H1 (cell line): ENCODE results near the gene PCDH19.

Source experiments
- CEBPB ChIP-seq: IDR thresholded peaks from 2 replicates; pipeline ENCODE4 v1.6.1; 2012; ENCODE audit warnings: low read depth, low read length
- CHD1 ChIP-seq: IDR thresholded peaks from 2 replicates; pipeline ENCODE4 v1.6.1; 2012; ENCODE audit warnings: low read depth, low read length, improper control_type of control experiment
- CREB1 ChIP-seq: IDR thresholded peaks from 2 replicates; pipeline ENCODE4 v1.6.1; 2012; ENCODE audit warnings: inconsistent platforms
- EGR1 ChIP-seq: IDR thresholded peaks from 2 replicates; pipeline ENCODE4 v1.6.1; 2011; ENCODE audit warnings: low read depth, low read length, borderline replicate concordance
- POLR2A ChIP-seq, 2 experiments: IDR thresholded peaks; 1 replicate in 1 of 2; 2 replicates in 1 of 2; pipeline ENCODE4 v1.6.1; 2011; ENCODE audit warnings: low read depth in 2 of 2, low read length in 2 of 2, mild to moderate bottlenecking in 2 of 2; ENCODE audit errors: control extremely low read depth in 1 of 2
- POLR2AphosphoS5 ChIP-seq: IDR thresholded peaks from 2 replicates; pipeline ENCODE4 v1.6.1; 2011; ENCODE audit warnings: low read depth, low read length
- SAP30 ChIP-seq: fragments of 300-600 bp; sonication (generic); IDR thresholded peaks from 2 replicates; pipeline ENCODE4 v1.7.1; 2012; ENCODE audit warnings: low read length, moderate library complexity, mild to moderate bottlenecking, inconsistent platforms; ENCODE audit not compliant: insufficient read depth, insufficient replicate concordance
- TBP ChIP-seq: IDR thresholded peaks from 2 replicates; pipeline ENCODE4 v1.6.1; 2011; ENCODE audit warnings: low read depth, low read length, improper control_type of control experiment
- TCF12 ChIP-seq: IDR thresholded peaks from 2 replicates; pipeline ENCODE4 v1.6.1; 2011; ENCODE audit warnings: low read depth, mild to moderate bottlenecking, low read length
- ZNF274 ChIP-seq: IDR thresholded peaks from 2 replicates; pipeline ENCODE4 v1.7.0; 2012; ENCODE audit warnings: low read length, borderline replicate concordance; ENCODE audit errors: extremely low read depth
- TF ChIP-seq, protein P1 (sequence below): IDR thresholded peaks from 2 replicates; pipeline ENCODE4 v1.6.1; 2011; ENCODE audit warnings: low read length, improper control_type of control experiment
- TF ChIP-seq, protein P2 (sequence below): IDR thresholded peaks from 2 replicates; pipeline ENCODE4 v1.6.1; 2012; ENCODE audit warnings: inconsistent platforms
- TF ChIP-seq, protein P3 (sequence below), 3 experiments: IDR thresholded peaks; 1 replicate in 2 of 3; 2 replicates in 1 of 3; pipeline versions ENCODE4 v1.5.1 to v1.6.1; 2011; ENCODE audit warnings: low read length in 3 of 3, mild to moderate bottlenecking in 3 of 3, inconsistent platforms in 2 of 3, low read depth in 1 of 3, moderate library complexity in 1 of 3; ENCODE audit not compliant: insufficient read depth in 1 of 3; ENCODE audit errors: control extremely low read depth in 1 of 3

GRCh38 chrX:100424012-100424411, 13.9 kb upstream of the PCDH19 start:
- TF ChIP-seq, protein P1, sequence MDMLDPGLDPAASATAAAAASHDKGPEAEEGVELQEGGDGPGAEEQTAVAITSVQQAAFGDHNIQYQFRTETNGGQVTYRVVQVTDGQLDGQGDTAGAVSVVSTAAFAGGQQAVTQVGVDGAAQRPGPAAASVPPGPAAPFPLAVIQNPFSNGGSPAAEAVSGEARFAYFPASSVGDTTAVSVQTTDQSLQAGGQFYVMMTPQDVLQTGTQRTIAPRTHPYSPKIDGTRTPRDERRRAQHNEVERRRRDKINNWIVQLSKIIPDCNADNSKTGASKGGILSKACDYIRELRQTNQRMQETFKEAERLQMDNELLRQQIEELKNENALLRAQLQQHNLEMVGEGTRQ: no peak
- TF ChIP-seq POLR2AphosphoS5 (no peak), ZNF274 (no peak), TBP (no peak), SAP30 (no peak), POLR2A (IDR thresholded peaks at IDR 0.05; ENCODE audit: control extremely low read depth in 1 of 2, low read depth in 2 of 2, low read length in 2 of 2) (no peak), EGR1 (no peak), CREB1 (no peak), CEBPB (no peak), CHD1 (no peak), TCF12 (no peak)
- TF ChIP-seq, protein P2, sequence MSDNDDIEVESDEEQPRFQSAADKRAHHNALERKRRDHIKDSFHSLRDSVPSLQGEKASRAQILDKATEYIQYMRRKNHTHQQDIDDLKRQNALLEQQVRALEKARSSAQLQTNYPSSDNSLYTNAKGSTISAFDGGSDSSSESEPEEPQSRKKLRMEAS: no peak
- TF ChIP-seq, protein P3, sequence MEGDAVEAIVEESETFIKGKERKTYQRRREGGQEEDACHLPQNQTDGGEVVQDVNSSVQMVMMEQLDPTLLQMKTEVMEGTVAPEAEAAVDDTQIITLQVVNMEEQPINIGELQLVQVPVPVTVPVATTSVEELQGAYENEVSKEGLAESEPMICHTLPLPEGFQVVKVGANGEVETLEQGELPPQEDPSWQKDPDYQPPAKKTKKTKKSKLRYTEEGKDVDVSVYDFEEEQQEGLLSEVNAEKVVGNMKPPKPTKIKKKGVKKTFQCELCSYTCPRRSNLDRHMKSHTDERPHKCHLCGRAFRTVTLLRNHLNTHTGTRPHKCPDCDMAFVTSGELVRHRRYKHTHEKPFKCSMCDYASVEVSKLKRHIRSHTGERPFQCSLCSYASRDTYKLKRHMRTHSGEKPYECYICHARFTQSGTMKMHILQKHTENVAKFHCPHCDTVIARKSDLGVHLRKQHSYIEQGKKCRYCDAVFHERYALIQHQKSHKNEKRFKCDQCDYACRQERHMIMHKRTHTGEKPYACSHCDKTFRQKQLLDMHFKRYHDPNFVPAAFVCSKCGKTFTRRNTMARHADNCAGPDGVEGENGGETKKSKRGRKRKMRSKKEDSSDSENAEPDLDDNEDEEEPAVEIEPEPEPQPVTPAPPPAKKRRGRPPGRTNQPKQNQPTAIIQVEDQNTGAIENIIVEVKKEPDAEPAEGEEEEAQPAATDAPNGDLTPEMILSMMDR (IDR thresholded peaks at IDR 0.05; ENCODE audit: control extremely low read depth in 1 of 3, insufficient read depth in 1 of 3, low read depth in 1 of 3, low read length in 3 of 3): peak; percentile 56 to 60 (median 57)
